SK-N-SH (cell line): ENCODE data around the gene TMEM187.

Experiments
- CTCF ChIP-seq: fragments of 200-600 bp; sonication (generic); IDR thresholded peaks from 2 replicates; pipeline ENCODE4 v1.6.1; 2017; ENCODE audit warnings: antibody characterized with exemption, mild to moderate bottlenecking, moderate library complexity
- EP300 ChIP-seq, 2 experiments: IDR thresholded peaks; 2 replicates each; pipeline versions ENCODE4 v1.4.0 to v1.6.1; 2012; ENCODE audit warnings: borderline replicate concordance in 1 of 2, low read depth in 1 of 2, low read length in 1 of 2
- EZH2phosphoT487 ChIP-seq: fragments of 200-600 bp; sonication (generic); IDR thresholded peaks from 2 replicates; pipeline ENCODE4 v1.6.1; 2017; ENCODE audit warnings: low read depth, mixed run types, mild to moderate bottlenecking, antibody characterized with exemption, moderate library complexity, borderline replicate concordance
- FOXM1 ChIP-seq: IDR thresholded peaks from 2 replicates; pipeline ENCODE4 v1.4.0; 2012; ENCODE audit warnings: low read depth, mild to moderate bottlenecking
- GATA2 ChIP-seq: sonication (generic); formaldehyde crosslinking; IDR thresholded peaks from 2 replicates; pipeline ENCODE4 v1.5.0; 2020; ENCODE audit warnings: mild to moderate bottlenecking, missing genetic modification reagents
- NFIC ChIP-seq: IDR thresholded peaks from 2 replicates; pipeline ENCODE4 v1.4.0; 2012; ENCODE audit warnings: borderline replicate concordance
- TAF1 ChIP-seq: IDR thresholded peaks from 2 replicates; pipeline ENCODE4 v1.6.1; 2012; ENCODE audit warnings: low read depth, mild to moderate bottlenecking, low read length, moderate library complexity, borderline replicate concordance
- USF1 ChIP-seq: IDR thresholded peaks from 2 replicates; pipeline ENCODE4 v1.4.0; 2012; ENCODE audit warnings: low read depth, borderline replicate concordance
- TF ChIP-seq, protein P1 (sequence below): fragments of 150-350 bp; IDR thresholded peaks from 2 replicates; pipeline ENCODE4 v1.6.1; 2017; ENCODE audit warnings: antibody characterized with exemption, low read length, low read depth, borderline replicate concordance

DNA sequence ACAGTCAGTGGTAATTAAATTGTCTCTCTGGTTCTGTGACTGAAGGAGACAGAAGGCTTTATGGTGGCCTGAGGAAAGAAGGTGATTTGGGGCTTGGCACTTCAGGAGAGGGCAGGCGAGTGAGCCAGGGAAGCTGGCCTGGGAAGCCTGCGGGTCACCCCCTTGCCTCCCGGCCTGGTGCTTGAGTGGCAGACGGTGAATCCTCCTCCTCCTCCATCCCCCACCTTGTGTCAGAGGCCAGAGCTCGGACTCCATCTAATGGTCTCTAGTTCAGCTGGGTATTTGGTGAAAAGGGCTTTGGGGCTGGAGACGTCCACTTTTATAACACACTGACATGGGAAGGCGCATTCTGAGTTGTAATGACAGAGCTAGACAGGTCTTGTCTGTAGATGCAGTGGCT is 8.7 kb downstream of the TMEM187 start:
- TF ChIP-seq EP300 (IDR thresholded peaks at IDR 0.05; ENCODE audit: borderline replicate concordance in 1 of 2, low read depth in 1 of 2, low read length in 1 of 2) (no peak), FOXM1 (no peak), GATA2 (CRISPR knock-in tag) (no peak), CTCF (no peak), EZH2phosphoT487 (no peak), NFIC (no peak), TAF1 (no peak), USF1 (no peak)
- TF ChIP-seq, protein P1, sequence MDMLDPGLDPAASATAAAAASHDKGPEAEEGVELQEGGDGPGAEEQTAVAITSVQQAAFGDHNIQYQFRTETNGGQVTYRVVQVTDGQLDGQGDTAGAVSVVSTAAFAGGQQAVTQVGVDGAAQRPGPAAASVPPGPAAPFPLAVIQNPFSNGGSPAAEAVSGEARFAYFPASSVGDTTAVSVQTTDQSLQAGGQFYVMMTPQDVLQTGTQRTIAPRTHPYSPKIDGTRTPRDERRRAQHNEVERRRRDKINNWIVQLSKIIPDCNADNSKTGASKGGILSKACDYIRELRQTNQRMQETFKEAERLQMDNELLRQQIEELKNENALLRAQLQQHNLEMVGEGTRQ, result no peak
